ENCODE data around the gene VPS4B.
"Not testable (repeated sequence)": the region's sequence is repeated elsewhere in the genome, so short reads cannot be mapped to it uniquely, and the experiment has no call there.

VPS4B gene

GRCh38 chr18:63422087-63422863, at the start of gene VPS4B:
TSS of gene VPS4B (minus strand) at chr18:63422476. CDS start at chr18:63422259, 217 bp downstream.
- DNase-seq: peak; percentile 100

- DNase-seq: no peak
Measured at GRCh38 chr18:63470751-63471150, 48.5 kb upstream of the VPS4B start.

GRCh38 chr18:63468575-63468974, 46.3 kb upstream of the VPS4B start:
- DNase-seq: no peak

GRCh38 chr18:63467699-63468098, 45.4 kb upstream of the VPS4B start:
- no peak for DNase-seq

- no peak for DNase-seq
Measured at GRCh38 chr18:63465059-63465458, 42.8 kb upstream of the VPS4B start.

GRCh38 chr18:63464434-63464833, 42.2 kb upstream of the VPS4B start:
- DNase-seq: no peak

GRCh38 chr18:63460414-63460813, 38.1 kb upstream of the VPS4B start:
- DNase-seq: no peak

- no peak for DNase-seq
Measured at GRCh38 chr18:63457977-63458376, 35.7 kb upstream of the VPS4B start.

- no peak for DNase-seq
Measured at GRCh38 chr18:63454497-63454896, 32.2 kb upstream of the VPS4B start.

- DNase-seq: not testable (repeated sequence)
Measured at GRCh38 chr18:63452751-63453150, 30.5 kb upstream of the VPS4B start.

- DNase-seq: no peak
Measured at GRCh38 chr18:63451799-63452660, 29.8 kb upstream of the VPS4B start.

GRCh38 chr18:63449426-63449825, 27.1 kb upstream of the VPS4B start:
- DNase-seq: no peak

- DNase-seq: no peak
Measured at GRCh38 chr18:63447066-63447465, 24.8 kb upstream of the VPS4B start.

- no peak for DNase-seq
Measured at GRCh38 chr18:63446266-63446665, 24.0 kb upstream of the VPS4B start.

- DNase-seq: no peak
Measured at GRCh38 chr18:63445037-63445436, 22.8 kb upstream of the VPS4B start.

GRCh38 chr18:63444580-63444979, 22.3 kb upstream of the VPS4B start:
- DNase-seq: no peak

GRCh38 chr18:63443829-63444228, 21.6 kb upstream of the VPS4B start:
- DNase-seq: no peak

GRCh38 chr18:63440881-63441280, 18.6 kb upstream of the VPS4B start:
- DNase-seq: no peak

GRCh38 chr18:63440219-63440618, 17.9 kb upstream of the VPS4B start:
- DNase-seq: no peak

GRCh38 chr18:63439334-63439733, 17.1 kb upstream of the VPS4B start:
- DNase-seq: no peak

GRCh38 chr18:63438181-63438580, 15.9 kb upstream of the VPS4B start:
- no peak for DNase-seq

- no peak for DNase-seq
Measured at GRCh38 chr18:63433334-63433866, 11.1 kb upstream of the VPS4B start.

- no peak for DNase-seq
Measured at GRCh38 chr18:63431180-63431579, 8.9 kb upstream of the VPS4B start.

- no peak for DNase-seq
Measured at GRCh38 chr18:63430526-63430925, 8.2 kb upstream of the VPS4B start.
